Activated T-helper 1 cell treated with Interleukin-2 at 50 U/mL for 16 hours (primary cell): ENCODE data around the gene MAPK12.

Experiments used
- DNase-seq: peaks from one replicate; pipeline ENCODE4 v3.0.0-alpha.2; 2020; ENCODE audit warnings: low read depth

MAPK12 gene

GRCh38 chr22:50232481-50233151, 28.9 kb downstream of the MAPK12 start:
- no peak for DNase-seq

- no peak for DNase-seq
Observed at GRCh38 chr22:50229370-50229769, 32.1 kb downstream of the MAPK12 start.

- no peak for DNase-seq
Observed at GRCh38 chr22:50228366-50228765, 33.1 kb downstream of the MAPK12 start.

GRCh38 chr22:50227579-50228215, 33.8 kb downstream of the MAPK12 start:
- DNase-seq, result no peak

GRCh38 chr22:50226875-50227165, 34.7 kb downstream of the MAPK12 start:
- no peak for DNase-seq

GRCh38 chr22:50226063-50226874, 35.2 kb downstream of the MAPK12 start:
- no peak for DNase-seq

GRCh38 chr22:50225200-50225969, 36.1 kb downstream of the MAPK12 start:
- DNase-seq, result no peak

- DNase-seq, result no peak
Observed at GRCh38 chr22:50224071-50224470, 37.4 kb downstream of the MAPK12 start.

- no peak for DNase-seq
Observed at GRCh38 chr22:50222508-50222907, 39.0 kb downstream of the MAPK12 start.

- no peak for DNase-seq
Observed at GRCh38 chr22:50221410-50222300, 39.8 kb downstream of the MAPK12 start.

GRCh38 chr22:50220603-50221409, 40.7 kb downstream of the MAPK12 start:
- no peak for DNase-seq

- no peak for DNase-seq
Observed at GRCh38 chr22:50219800-50220602, 41.5 kb downstream of the MAPK12 start.

- DNase-seq, result no peak
Observed at GRCh38 chr22:50218996-50219727, 42.3 kb downstream of the MAPK12 start.

- DNase-seq, result no peak
Observed at GRCh38 chr22:50218153-50218995, 43.1 kb downstream of the MAPK12 start.

GRCh38 chr22:50217543-50218152, 43.8 kb downstream of the MAPK12 start:
- no peak for DNase-seq

GRCh38 chr22:50216684-50217520, 44.6 kb downstream of the MAPK12 start:
- no peak for DNase-seq
